Trophoblast cell (in vitro differentiated cells and primary cell): ENCODE data around the gene DNAJC2.

ENCODE experiments used
- DNase-seq, 2 donors: peaks; one replicate each; pipeline ENCODE4 v3.0.0-alpha.2; 2016
- H2AFZ ChIP-seq: 2 replicates; pipeline ENCODE4 v1.6.1; 2013; ENCODE audit warnings: low read length, moderate library complexity, mild to moderate bottlenecking; ENCODE audit not compliant: insufficient read depth, poor library complexity
- H2AK5ac ChIP-seq: 2 replicates; pipeline ENCODE4 v1.6.1; 2013; ENCODE audit warnings: mild to moderate bottlenecking, low read length
- H2BK120ac ChIP-seq: 2 replicates; pipeline ENCODE4 v1.6.1; 2013; ENCODE audit warnings: low read length, mild to moderate bottlenecking, moderate library complexity; ENCODE audit not compliant: insufficient read depth, poor library complexity
- H2BK12ac ChIP-seq: 2 replicates; pipeline ENCODE4 v1.6.1; 2013; ENCODE audit warnings: mild to moderate bottlenecking, low read length, moderate library complexity
- H2BK5ac ChIP-seq: 2 replicates; pipeline ENCODE4 v1.6.1; 2013; ENCODE audit warnings: low read length, low read depth, moderate library complexity, mild to moderate bottlenecking; ENCODE audit not compliant: poor library complexity
- H3K14ac ChIP-seq: 2 replicates; pipeline ENCODE4 v1.6.1; 2013; ENCODE audit warnings: mild to moderate bottlenecking, low read length
- H3K18ac ChIP-seq: 2 replicates; pipeline ENCODE4 v1.6.1; 2013; ENCODE audit warnings: mild to moderate bottlenecking, low read length
- H3K23ac ChIP-seq: 2 replicates; pipeline ENCODE4 v1.6.1; 2013; ENCODE audit warnings: low read length
- H3K27ac ChIP-seq: 2 replicates; pipeline ENCODE4 v1.5.1; 2013; ENCODE audit warnings: low read depth, mild to moderate bottlenecking, inconsistent platforms, low read length, moderate library complexity
- H3K27me3 ChIP-seq: 2 replicates; pipeline ENCODE4 v1.6.1; 2013; ENCODE audit warnings: inconsistent platforms, mild to moderate bottlenecking, low read length, moderate library complexity; ENCODE audit not compliant: insufficient read depth
- H3K36me3 ChIP-seq, 2 experiments: 1 replicate in 1 of 2; 2 replicates in 1 of 2; pipeline ENCODE4 v1.6.1; 2013; ENCODE audit warnings: low read length in 2 of 2, mild to moderate bottlenecking in 2 of 2, moderate library complexity in 1 of 2; ENCODE audit not compliant: insufficient read depth in 2 of 2, control insufficient read depth in 1 of 2
- H3K4ac ChIP-seq: 2 replicates; pipeline ENCODE4 v1.6.1; 2013; ENCODE audit warnings: low read depth, mild to moderate bottlenecking, low read length, moderate library complexity
- H3K4me1 ChIP-seq, 2 experiments: 1 replicate in 1 of 2; 2 replicates in 1 of 2; pipeline ENCODE4 v1.6.1; 2013; ENCODE audit warnings: low read length in 2 of 2, mild to moderate bottlenecking in 2 of 2, moderate library complexity in 1 of 2; ENCODE audit not compliant: insufficient read depth in 2 of 2, control insufficient read depth in 1 of 2
- H3K4me2 ChIP-seq: 2 replicates; pipeline ENCODE4 v1.6.1; 2013; ENCODE audit warnings: inconsistent platforms, mild to moderate bottlenecking, low read length, moderate library complexity
- H3K4me3 ChIP-seq: 2 replicates; pipeline ENCODE4 v1.5.1; 2013; ENCODE audit warnings: mild to moderate bottlenecking, low read depth, low read length, inconsistent platforms
- H3K79me1 ChIP-seq: one replicate; pipeline ENCODE4 v1.6.1; 2013; ENCODE audit warnings: low read length
- H3K79me2 ChIP-seq: 2 replicates; pipeline ENCODE4 v1.6.1; 2013; ENCODE audit warnings: low read length, mild to moderate bottlenecking; ENCODE audit not compliant: control insufficient read depth, insufficient read depth, poor library complexity
- H3K9ac ChIP-seq: 2 replicates; pipeline ENCODE4 v1.6.1; 2013; ENCODE audit warnings: mild to moderate bottlenecking, low read length
- H3K9me3 ChIP-seq: 2 replicates; pipeline ENCODE4 v1.6.1; 2013; ENCODE audit warnings: low read depth, mild to moderate bottlenecking, control low read depth, inconsistent platforms, low read length; ENCODE audit not compliant: insufficient read depth
- H4K12ac ChIP-seq: 2 replicates; pipeline ENCODE4 v1.6.1; 2013; ENCODE audit warnings: low read depth, mild to moderate bottlenecking, low read length, moderate library complexity
- H4K8ac ChIP-seq: 2 replicates; pipeline ENCODE4 v1.6.1; 2013; ENCODE audit warnings: low read depth, mild to moderate bottlenecking, low read length, moderate library complexity
- H4K91ac ChIP-seq: one replicate; pipeline ENCODE4 v1.6.1; 2013; ENCODE audit warnings: low read depth, mild to moderate bottlenecking, low read length, moderate library complexity
- WGBS: extraction: QIAGEN DNeasy Blood & Tissue Kit; methylation state at CpG from one replicate; pipeline ENCODE4 v1.1.7; 2013; ENCODE audit warnings: missing lambda C conversion rate; ENCODE audit not compliant: insufficient read length, insufficient coverage; ENCODE audit errors: extremely low coverage; 5-methylcytosine and 5-hydroxymethylcytosine counted together

Gene DNAJC2

GRCh38 chr7:103338864-103339263, 5.7 kb downstream of the DNAJC2 start:
- Histone ChIP-seq H2AFZ (no peak overlapping the region), H3K4ac (no peak overlapping the region), H2BK12ac (no peak overlapping the region), H3K79me2 (peaks cover under 1% of the 10 kb centered on the region), H3K79me1 (no peaks in the 10 kb centered on the region), H3K18ac (no peak overlapping the region), H3K9me3 (no peaks in the 10 kb centered on the region), H2AK5ac (no peak overlapping the region), H3K27me3 (no peaks in the 10 kb centered on the region), H3K4me1 (no peaks in the 10 kb centered on the region), H4K12ac (no peak overlapping the region), H3K14ac (no peak overlapping the region), H3K4me3 (no peak overlapping the region), H4K91ac (no peak overlapping the region), H2BK120ac (no peak overlapping the region), H3K4me2 (no peak overlapping the region), H3K9ac (no peak overlapping the region), H3K23ac (no peak overlapping the region), H2BK5ac (no peak overlapping the region), H3K36me3 (peaks cover 20 to 32% of the 10 kb centered on the region in 2 experiments), H4K8ac (no peak overlapping the region), H3K27ac (no peak overlapping the region)
- no peak for DNase-seq
- WGBS, result no CpG with 5 or more reads among the region's 2 CpGs

- no CpG with 5 or more reads among the region's 2 CpGs for WGBS
- no peaks in the 10 kb centered on the region for H3K79me2 ChIP-seq
Observed at GRCh38 chr7:103336761-103337160, 7.8 kb downstream of the DNAJC2 start.

DNA sequence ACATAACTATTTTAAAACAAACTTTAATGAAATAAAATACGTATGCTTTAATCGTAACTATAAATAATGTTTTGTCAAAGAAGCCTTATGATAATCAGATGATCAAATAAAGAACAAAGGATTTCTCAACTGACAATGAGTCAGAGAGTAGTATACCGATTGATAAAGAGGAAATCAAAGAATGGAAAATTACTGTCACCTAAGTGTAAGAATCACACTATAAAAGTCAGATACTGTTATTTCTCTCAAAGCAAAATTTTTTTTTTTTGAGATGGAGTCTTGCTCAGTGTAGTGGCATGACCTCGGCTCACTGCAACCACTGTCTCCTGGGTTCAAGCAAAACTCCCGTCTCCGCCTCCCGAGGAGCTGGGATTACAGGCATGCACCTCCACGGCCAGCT, 18.8 kb downstream of the DNAJC2 start:
- WGBS, result no CpG with 5 or more reads among the region's 8 CpGs
- Histone ChIP-seq H4K8ac (no peak overlapping the region), H3K79me2 (no peaks in the 10 kb centered on the region), H2AFZ (no peak overlapping the region), H3K18ac (no peak overlapping the region), H4K91ac (no peak overlapping the region), H4K12ac (no peak overlapping the region), H3K27me3 (no peaks in the 10 kb centered on the region), H3K4ac (no peak overlapping the region), H3K4me1 (no peaks in the 10 kb centered on the region), H3K4me2 (no peak overlapping the region), H2BK5ac (no peak overlapping the region), H3K4me3 (no peak overlapping the region), H2BK120ac (no peak overlapping the region), H2AK5ac (no peak overlapping the region), H3K14ac (no peak overlapping the region), H2BK12ac (no peak overlapping the region), H3K23ac (no peak overlapping the region), H3K27ac (no peak overlapping the region), H3K36me3 (peaks cover 19 to 20% of the 10 kb centered on the region in 2 experiments), H3K9ac (no peak overlapping the region), H3K9me3 (no peaks in the 10 kb centered on the region), H3K79me1 (no peaks in the 10 kb centered on the region)
- DNase-seq, result no peak

More at GRCh38 chr7:103336761-103337160, 7.8 kb downstream of the DNAJC2 start:
- DNase-seq, result no peak
- Histone ChIP-seq H2BK12ac (no peak overlapping the region), H3K27ac (no peak overlapping the region), H4K91ac (no peak overlapping the region), H2BK5ac (no peak overlapping the region), H3K4me1 (no peaks in the 10 kb centered on the region), H3K9ac (no peak overlapping the region), H3K9me3 (no peaks in the 10 kb centered on the region), H3K4ac (no peak overlapping the region), H3K23ac (no peak overlapping the region), H2BK120ac (no peak overlapping the region), H3K18ac (no peak overlapping the region), H3K36me3 (peaks cover 21 to 35% of the 10 kb centered on the region in 2 experiments), H4K8ac (no peak overlapping the region), H3K4me2 (no peak overlapping the region), H3K4me3 (no peak overlapping the region), H4K12ac (no peak overlapping the region), H2AK5ac (no peak overlapping the region), H3K14ac (no peak overlapping the region), H2AFZ (no peak overlapping the region), H3K79me1 (no peaks in the 10 kb centered on the region), H3K27me3 (no peaks in the 10 kb centered on the region)

DNA sequence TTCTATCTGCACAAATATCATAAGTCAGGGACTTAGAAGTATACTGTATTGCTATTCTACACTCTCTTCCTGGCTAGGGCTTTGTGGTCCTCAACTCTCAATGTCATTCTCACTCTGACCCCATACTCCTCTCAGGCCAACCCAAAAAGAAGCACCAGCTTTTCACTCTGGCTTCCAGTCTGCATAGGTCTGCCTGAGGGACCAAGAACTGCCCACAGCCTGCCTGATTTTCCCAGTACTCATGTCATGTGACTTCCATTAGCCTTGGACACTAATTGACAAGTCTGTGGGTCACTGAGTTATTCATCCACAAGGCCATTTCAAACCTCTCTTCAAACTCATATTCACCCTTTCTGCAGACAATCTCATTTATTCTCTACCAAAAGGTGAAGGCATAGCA, 27.6 kb downstream of the DNAJC2 start:
- no peak overlapping the region for H2AK5ac ChIP-seq
- no peak overlapping the region for H3K23ac ChIP-seq
- H2AFZ ChIP-seq, result no peak overlapping the region
- no peak for DNase-seq
- no peak overlapping the region for H4K91ac ChIP-seq
- H3K4me3 ChIP-seq, result no peak overlapping the region
- H3K14ac ChIP-seq, result no peak overlapping the region
- no peaks in the 10 kb centered on the region for H3K4me1 ChIP-seq
- no peak overlapping the region for H3K27ac ChIP-seq
- H3K4ac ChIP-seq, result no peak overlapping the region
- no peaks in the 10 kb centered on the region for H3K79me1 ChIP-seq
- no peak overlapping the region for H3K4me2 ChIP-seq
- no peak overlapping the region for H2BK5ac ChIP-seq
- no peaks in the 10 kb centered on the region for H3K79me2 ChIP-seq
- H3K36me3 ChIP-seq, result peaks cover 29 to 44% of the 10 kb centered on the region in 2 experiments
- H3K9me3 ChIP-seq, result no peaks in the 10 kb centered on the region
- H2BK12ac ChIP-seq, result no peak overlapping the region
- H3K27me3 ChIP-seq, result no peaks in the 10 kb centered on the region
- H4K8ac ChIP-seq, result no peak overlapping the region
- no peak overlapping the region for H2BK120ac ChIP-seq
- no peak overlapping the region for H3K9ac ChIP-seq
- H4K12ac ChIP-seq, result no peak overlapping the region
- H3K18ac ChIP-seq, result no peak overlapping the region
